GM18499 (cell line): ENCODE measurements around the gene S100A3.
"Not testable (repeated sequence)": the region's sequence is repeated elsewhere in the genome, so short reads cannot be mapped to it uniquely, and the experiment has no call there.

Experiments
- ATAC-seq: cut with Tn5 transposase; IDR thresholded peaks from one replicate; pipeline ENCODE4 v1.9.1; 2021; ENCODE audit warnings: moderate number of reproducible peaks; ENCODE audit not compliant: insufficient read depth, unreplicated experiment

S100A3 gene

GRCh38 chr1:153536012-153536670 lies 12.9 kb downstream of the S100A3 start:
- ATAC-seq = no peak

GRCh38 chr1:153535242-153536011 lies 13.6 kb downstream of the S100A3 start, which contains the start of gene S100A6:
Gene S100A6, minus strand, starts transcription at chr1:153535991. Its CDS starts 652 bp downstream, at chr1:153535339.
- ATAC-seq = no peak

GRCh38 chr1:153534925-153535241 lies 14.2 kb downstream of the S100A3 start:
- no peak for ATAC-seq

- no peak for ATAC-seq
Observed at GRCh38 chr1:153534226-153534924, 14.7 kb downstream of the S100A3 start.

- no peak for ATAC-seq
Observed at GRCh38 chr1:153533689-153534201, 15.3 kb downstream of the S100A3 start.

GRCh38 chr1:153532769-153533599 lies 16.1 kb downstream of the S100A3 start:
- ATAC-seq = no peak

- ATAC-seq = no peak
Observed at GRCh38 chr1:153532181-153532580, 16.9 kb downstream of the S100A3 start.

GRCh38 chr1:153531638-153532037 lies 17.4 kb downstream of the S100A3 start:
- ATAC-seq = no peak

- ATAC-seq = no peak
Observed at GRCh38 chr1:153527683-153528040, 21.4 kb downstream of the S100A3 start.

GRCh38 chr1:153527023-153527682 lies 21.9 kb downstream of the S100A3 start:
- no peak for ATAC-seq

- no peak for ATAC-seq
Observed at GRCh38 chr1:153526132-153526543, 22.9 kb downstream of the S100A3 start.

- ATAC-seq = no peak
Observed at GRCh38 chr1:153525088-153525728, 23.9 kb downstream of the S100A3 start.

GRCh38 chr1:153522353-153523048 lies 26.6 kb downstream of the S100A3 start:
- ATAC-seq = not testable (repeated sequence)

GRCh38 chr1:153521808-153522207 lies 27.2 kb downstream of the S100A3 start:
- ATAC-seq = not testable (repeated sequence)

GRCh38 chr1:153520818-153521476 lies 28.1 kb downstream of the S100A3 start:
- ATAC-seq = no peak

- not testable (repeated sequence) for ATAC-seq
Observed at GRCh38 chr1:153520137-153520691, 28.8 kb downstream of the S100A3 start.

- no peak for ATAC-seq
Observed at GRCh38 chr1:153519242-153519641, 29.8 kb downstream of the S100A3 start.
